ENCODE data around the gene ISM2. TPM values are rescaled to one million over a fixed set of nuclear protein-coding genes. Genes with fewer than 3 reads are reported as not detected.

Gene ISM2
- total and polyA plus RNA-seq, 12 donors = 0.08 to 0.22 (median 0.14) TPM; not detected in 8

DNA sequence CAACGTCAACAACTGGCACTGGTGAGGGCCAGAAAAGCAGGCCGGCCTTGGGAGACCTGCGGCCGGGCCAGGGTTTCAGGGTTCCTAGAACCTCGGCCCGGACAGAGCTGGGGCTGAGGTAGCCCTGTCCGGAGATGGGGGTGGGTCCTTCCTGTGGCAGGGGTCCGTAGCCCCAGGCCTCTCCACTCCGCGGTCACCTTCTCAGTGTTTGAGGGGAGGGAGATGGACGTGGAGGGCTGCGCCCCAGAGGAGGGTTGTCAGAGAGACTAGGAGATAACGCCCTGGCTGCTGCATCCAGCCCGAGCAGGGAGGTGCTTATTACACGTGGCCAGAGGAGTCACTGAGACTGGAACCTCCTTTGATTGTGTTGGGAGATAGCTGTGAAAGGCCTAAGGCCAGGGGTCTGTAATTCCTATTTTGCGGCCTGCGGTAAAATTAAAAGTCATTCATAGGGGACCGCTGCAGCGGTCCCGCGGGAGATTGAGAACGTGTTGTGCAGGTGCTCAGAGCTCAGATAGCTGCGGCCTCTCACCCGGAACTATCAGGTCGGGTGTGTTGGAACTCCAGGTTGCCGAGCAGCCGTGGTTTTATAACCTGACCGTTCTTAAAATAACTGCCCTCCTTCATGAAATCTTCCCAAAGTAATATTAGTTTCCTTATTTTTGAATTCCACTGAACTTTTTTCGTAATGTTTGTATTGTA, 40.2 kb downstream of the ISM2 start:
- intact Hi-C loops (cut with DNase I) = loop anchor here (5.0 to 10.0 kb wide), 2 partner anchors 94 to 96 kb away; no protein-coding TSS in a partner anchor
- WGBS, 4 donors = 0 to 2% (median 0%) methylated on average over 7 to 29 of the region's 29 CpGs
- DNase-seq = peak; percentile 50 to 72 (median 61)

DNA sequence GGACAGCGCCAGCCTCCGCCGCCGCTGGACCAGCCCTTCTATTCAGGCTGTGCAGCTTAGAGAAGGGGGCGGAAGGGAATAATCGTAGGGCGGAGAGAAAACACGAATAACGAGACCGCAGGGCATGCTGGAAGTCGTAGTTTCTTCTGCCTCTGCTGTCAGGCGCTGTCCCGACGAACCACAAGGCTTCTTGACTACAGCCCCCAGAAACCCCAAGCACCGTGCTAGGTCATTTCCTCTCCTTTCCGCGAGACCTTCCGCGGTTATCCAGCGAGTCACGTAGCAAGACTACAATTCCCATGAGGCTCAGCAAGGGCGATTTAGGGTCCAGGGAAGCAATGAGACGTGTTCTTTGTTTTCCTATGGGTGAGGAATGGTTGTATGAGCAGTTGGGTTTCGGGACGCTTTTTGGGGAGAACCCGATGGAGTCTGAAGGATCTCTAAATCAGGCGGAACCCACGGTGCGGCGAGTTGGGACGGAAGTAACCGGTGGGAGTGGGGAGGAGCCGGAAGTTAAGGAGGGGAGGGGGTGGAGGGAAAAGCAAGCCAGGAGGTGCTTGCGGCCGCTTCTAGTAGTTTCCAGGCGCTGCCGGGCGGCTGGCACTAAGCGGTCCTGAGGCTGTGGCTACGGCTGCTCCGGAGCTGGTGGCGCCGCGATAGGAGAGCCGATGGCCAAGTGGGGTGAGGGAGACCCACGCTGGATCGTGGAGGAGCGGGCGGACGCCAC, 40.9 kb downstream of the ISM2 start, which contains the start of the genes AHSA1 and VIPAS39:
TSS of gene AHSA1 (plus strand) at position 572 of the 727 bp plus-strand sequence. CDS start at position 669, 97 bp downstream.
TSS of gene VIPAS39 (minus strand) at position 80 of the 727 bp plus-strand sequence. CDS start 3,499 bp downstream, outside the sequence.
- peak within 1 kb of the TSS; percentile 71 to 97 (median 94) for H3K27ac ChIP-seq
- 0 to 1% (median 0%) methylated on average over 37 to 50 of the region's 50 CpGs for WGBS, 4 donors
- intact Hi-C loops (cut with DNase I) = loop anchor here (5.0 to 10.0 kb wide), 2 partner anchors 95 to 97 kb away; no protein-coding TSS in a partner anchor
- H3K36me3 ChIP-seq (replicated peaks in 1 of 2) = peaks cover 0 to 34% of the 10 kb centered on the region in 2 donors
- peak; percentile 94 to 99 (median 98) for DNase-seq
- peak within 1 kb of the TSS; percentile 62 to 87 (median 81) for H3K4me3 ChIP-seq
- H3K27me3 ChIP-seq = no peaks in the 10 kb centered on the region
- peaks cover 4 to 22% of the 10 kb centered on the region in 2 donors for H3K4me1 ChIP-seq (replicated peaks in 1 of 2)
- no peaks in the 10 kb centered on the region for H3K9me3 ChIP-seq (replicated peaks in 1 of 3)
- peak in 1 of 6 experiments; percentile 4 for TF ChIP-seq CTCF (IDR thresholded peaks at IDR 0.05)
- peak; percentile 54 to 74 for TF ChIP-seq POLR2A (IDR thresholded peaks at IDR 0.05)

More for the DNA sequence above, 40.2 kb downstream of the ISM2 start:
- H3K36me3 ChIP-seq (replicated peaks in 1 of 2) = peaks cover 0 to 41% of the 10 kb centered on the region in 2 donors
- TF ChIP-seq CTCF (IDR thresholded peaks at IDR 0.05) = no peak
- no peak for TF ChIP-seq POLR2A (IDR thresholded peaks at IDR 0.05)
- H3K9me3 ChIP-seq (replicated peaks in 1 of 3) = no peaks in the 10 kb centered on the region
- peak overlapping the region; percentile 62 to 87 (median 81) for H3K4me3 ChIP-seq
- H3K27me3 ChIP-seq = no peaks in the 10 kb centered on the region
- H3K27ac ChIP-seq = peak overlapping the region; percentile 71 to 97 (median 94)
- H3K4me1 ChIP-seq (replicated peaks in 1 of 2) = peaks cover 4 to 22% of the 10 kb centered on the region in 2 donors

DNA sequence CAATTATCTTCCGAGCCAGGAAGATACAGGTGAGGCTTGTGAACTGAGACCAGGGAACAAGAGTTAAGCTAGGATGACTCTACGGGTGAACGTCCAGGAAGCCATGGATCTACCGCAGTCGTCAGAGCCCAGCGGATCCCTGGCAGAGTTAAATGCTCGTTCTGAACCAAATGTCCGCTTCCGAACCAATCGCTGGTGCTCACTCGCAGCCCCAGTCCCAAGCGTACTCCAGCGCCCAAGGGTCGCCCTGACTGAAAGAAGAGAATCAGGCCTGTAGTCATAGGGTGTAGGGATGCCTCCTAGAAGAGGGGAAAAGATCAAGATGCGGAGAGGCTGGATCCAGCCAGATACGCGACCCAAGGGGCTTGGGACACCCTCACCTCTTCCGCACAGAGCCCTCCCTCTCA, 41.5 kb downstream of the ISM2 start:
- Histone ChIP-seq H3K27me3 (no peaks in the 10 kb centered on the region), H3K27ac (peak overlapping the region; percentile 1 to 97 (median 72)), H3K4me3 (peak overlapping the region in 3 of 4 donors; percentile 62 to 85 (median 77)), H3K9me3 (replicated peaks in 1 of 3) (no peaks in the 10 kb centered on the region), H3K4me1 (replicated peaks in 1 of 2) (peaks cover 4 to 22% of the 10 kb centered on the region in 2 donors), H3K36me3 (replicated peaks in 1 of 2) (peaks cover 0 to 28% of the 10 kb centered on the region in 2 donors)
- TF ChIP-seq CTCF (IDR thresholded peaks at IDR 0.05) = no peak
- no peak for TF ChIP-seq POLR2A (IDR thresholded peaks at IDR 0.05)
- intact Hi-C loops (cut with DNase I) = loop anchor here (5.0 to 10.0 kb wide), 2 partner anchors 95 to 98 kb away; no protein-coding TSS in a partner anchor
- 0 to 1% (median 0%) methylated on average over 5 to 18 of the region's 18 CpGs for WGBS, 4 donors
- DNase-seq = peak in 1 of 7 donors; percentile 60
